AG09319 (cell line): ENCODE results near the gene GPX3.

Experiments used
- DNase-seq: peaks from one replicate; pipeline ENCODE4 v3.0.0-alpha.2; 2010; ENCODE audit warnings: low read depth; ENCODE audit errors: extremely low read depth
- TF ChIP-seq, protein P1 (sequence below): IDR thresholded peaks from 2 replicates; pipeline ENCODE4 v1.5.1; 2011; ENCODE audit warnings: low read depth, mild to moderate bottlenecking, inconsistent platforms, low read length, moderate library complexity

Gene GPX3

DNA sequence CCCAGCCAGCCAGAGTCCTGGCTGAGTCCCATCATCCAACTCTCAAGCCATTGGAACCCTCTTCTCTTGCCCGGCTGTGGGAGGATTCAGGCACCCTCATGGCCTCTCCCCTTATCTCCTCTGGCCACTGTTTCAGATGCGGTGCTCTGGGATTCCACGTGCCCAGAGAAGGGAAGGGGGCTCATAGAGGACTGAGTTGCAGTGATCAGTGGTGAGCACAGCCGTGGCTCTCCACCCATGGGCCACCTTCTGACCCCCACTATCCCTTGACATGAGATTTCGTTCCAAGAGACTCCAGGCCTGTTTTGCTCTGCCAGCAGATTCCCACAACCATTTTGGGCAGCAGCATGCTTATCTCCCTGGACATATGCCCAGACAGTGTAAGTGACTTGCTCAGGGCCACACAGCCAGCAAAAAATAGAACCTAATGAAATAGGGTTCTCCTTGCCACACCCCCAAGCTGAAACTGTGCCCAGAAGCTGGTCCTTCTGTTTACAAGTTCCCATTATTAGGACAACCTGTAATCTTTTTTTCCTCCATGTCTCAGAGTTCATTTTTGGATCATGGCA lies 2.7 kb downstream of the GPX3 start:
- DNase-seq, result peak; percentile 61
- TF ChIP-seq, protein P1, sequence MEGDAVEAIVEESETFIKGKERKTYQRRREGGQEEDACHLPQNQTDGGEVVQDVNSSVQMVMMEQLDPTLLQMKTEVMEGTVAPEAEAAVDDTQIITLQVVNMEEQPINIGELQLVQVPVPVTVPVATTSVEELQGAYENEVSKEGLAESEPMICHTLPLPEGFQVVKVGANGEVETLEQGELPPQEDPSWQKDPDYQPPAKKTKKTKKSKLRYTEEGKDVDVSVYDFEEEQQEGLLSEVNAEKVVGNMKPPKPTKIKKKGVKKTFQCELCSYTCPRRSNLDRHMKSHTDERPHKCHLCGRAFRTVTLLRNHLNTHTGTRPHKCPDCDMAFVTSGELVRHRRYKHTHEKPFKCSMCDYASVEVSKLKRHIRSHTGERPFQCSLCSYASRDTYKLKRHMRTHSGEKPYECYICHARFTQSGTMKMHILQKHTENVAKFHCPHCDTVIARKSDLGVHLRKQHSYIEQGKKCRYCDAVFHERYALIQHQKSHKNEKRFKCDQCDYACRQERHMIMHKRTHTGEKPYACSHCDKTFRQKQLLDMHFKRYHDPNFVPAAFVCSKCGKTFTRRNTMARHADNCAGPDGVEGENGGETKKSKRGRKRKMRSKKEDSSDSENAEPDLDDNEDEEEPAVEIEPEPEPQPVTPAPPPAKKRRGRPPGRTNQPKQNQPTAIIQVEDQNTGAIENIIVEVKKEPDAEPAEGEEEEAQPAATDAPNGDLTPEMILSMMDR, result no peak

DNA sequence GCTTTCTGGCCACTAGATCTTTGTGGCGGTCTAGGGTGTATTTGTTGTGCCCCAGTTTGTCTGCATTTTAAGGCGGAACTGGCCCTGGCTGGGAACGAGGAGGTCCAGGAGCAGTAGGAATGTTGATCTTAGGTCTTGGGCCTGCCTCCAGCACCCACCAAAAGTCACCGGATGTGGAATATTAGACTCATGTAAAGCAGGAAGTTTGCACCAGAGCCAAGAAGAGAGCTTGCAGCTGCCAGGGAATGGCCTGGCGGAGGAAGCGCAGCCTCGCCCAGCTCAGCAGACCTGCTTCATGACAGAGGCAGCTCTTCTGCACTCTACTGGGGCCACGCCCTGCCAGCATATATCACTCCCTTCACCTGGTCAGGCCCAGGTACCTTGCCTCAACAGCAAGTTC lies 3.3 kb downstream of the GPX3 start:
- peak; percentile 64 for DNase-seq
- TF ChIP-seq, protein P1, result no peak

- DNase-seq, result no peak
- TF ChIP-seq, protein P1, result no peak
Measured at GRCh38 chr5:151024440-151025249, 4.3 kb downstream of the GPX3 start.

- TF ChIP-seq, protein P1, result no peak
- DNase-seq, result no peak
Measured at GRCh38 chr5:151025250-151025606, 4.8 kb downstream of the GPX3 start.

GRCh38 chr5:151026088-151026487 lies 5.7 kb downstream of the GPX3 start:
- TF ChIP-seq, protein P1, result no peak
- DNase-seq, result no peak

GRCh38 chr5:151026679-151027078 lies 6.3 kb downstream of the GPX3 start:
- TF ChIP-seq, protein P1, result no peak

GRCh38 chr5:151027961-151028479 lies 7.6 kb downstream of the GPX3 start:
- no peak for DNase-seq
- TF ChIP-seq, protein P1, result no peak

More at GRCh38 chr5:151026679-151027078, 6.3 kb downstream of the GPX3 start:
- DNase-seq, result no peak
